Activated CD4-positive, alpha-beta T cell treated with anti-CD3 and anti-CD28 coated beads for 24 hours (primary cell): ENCODE measurements around the gene GGTLC3.
"Not testable (repeated sequence)": the region's sequence is repeated elsewhere in the genome, so short reads cannot be mapped to it uniquely, and the experiment has no call there.

Source experiments
- DNase-seq, 2 donors: peaks; one replicate each; pipeline ENCODE4 v3.0.0-alpha.2; 2020; ENCODE audit warnings: low read depth in 2 of 2

Gene GGTLC3

GRCh38 chr22:18518061-18518460 is at the start of gene GGTLC3:
Gene GGTLC3 (minus strand): TSS chr22:18518161. CDS start chr22:18517897, 264 bp downstream.
- not testable (repeated sequence) for DNase-seq

- not testable (repeated sequence) for DNase-seq
Measured at GRCh38 chr22:18560099-18560974, 42.4 kb upstream of the GGTLC3 start.

GRCh38 chr22:18558939-18559338 is 41.0 kb upstream of the GGTLC3 start:
- not testable (repeated sequence) for DNase-seq

DNA sequence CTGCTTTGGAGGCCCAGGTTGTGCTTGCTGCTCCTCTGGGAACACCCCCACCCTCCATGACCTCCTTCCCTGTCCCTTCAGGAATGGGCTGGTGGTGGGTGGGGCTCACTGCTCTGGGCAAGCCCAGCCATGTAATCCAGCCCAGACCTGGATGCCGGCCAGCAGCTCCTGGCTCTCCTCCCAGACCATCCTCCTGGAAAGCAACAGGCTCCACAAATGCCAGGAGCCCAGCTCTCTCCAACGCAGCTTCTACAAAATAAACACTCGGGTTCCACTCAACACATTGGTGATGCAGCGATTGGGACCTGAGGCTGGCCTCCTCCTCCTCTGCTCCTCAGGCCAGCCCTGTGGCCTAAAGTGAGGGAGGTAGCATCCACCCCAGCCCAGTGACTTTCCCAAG is 40.6 kb upstream of the GGTLC3 start:
- not testable (repeated sequence) for DNase-seq

GRCh38 chr22:18554280-18555256 is 36.6 kb upstream of the GGTLC3 start:
- DNase-seq, result not testable (repeated sequence)

DNA sequence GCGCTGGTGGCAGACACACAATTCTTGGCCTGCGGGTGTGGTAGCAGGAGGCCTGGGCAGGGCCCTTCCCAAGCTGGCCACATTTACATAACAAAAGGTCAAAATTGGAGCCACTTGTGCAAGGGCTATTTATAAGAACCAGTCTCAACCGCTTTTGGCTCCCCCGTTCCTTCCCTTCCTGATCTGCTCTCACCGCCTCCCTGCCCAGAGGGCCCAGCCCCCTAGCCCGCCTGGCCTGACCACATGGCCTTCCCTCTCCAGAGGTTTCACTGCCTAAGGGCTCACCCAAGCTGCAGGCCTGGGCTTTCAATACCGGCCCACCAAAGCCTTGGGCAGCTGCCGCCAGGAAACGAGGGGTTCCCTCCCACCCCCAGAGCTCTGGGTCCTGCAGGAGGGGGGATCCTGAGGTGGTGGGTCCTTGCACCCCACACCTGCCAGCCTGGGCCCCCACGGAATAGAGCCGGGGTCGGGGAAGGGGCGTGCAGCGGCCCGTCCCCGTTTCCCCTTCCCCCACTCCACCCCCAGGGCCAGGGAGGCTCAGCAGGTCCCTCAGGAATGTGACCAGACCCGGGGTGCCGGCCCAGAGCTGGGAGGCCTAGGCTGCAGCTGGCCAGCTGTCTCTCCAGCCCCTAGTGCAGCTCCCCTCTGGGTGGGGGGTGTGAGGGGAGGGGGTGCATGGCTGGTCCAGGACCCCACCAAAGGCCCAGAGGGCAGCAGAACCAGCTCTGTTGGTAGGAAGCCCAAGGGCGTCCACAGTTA is 35.1 kb upstream of the GGTLC3 start:
- not testable (repeated sequence) for DNase-seq

GRCh38 chr22:18551046-18551445 is 33.1 kb upstream of the GGTLC3 start:
- not testable (repeated sequence) for DNase-seq

DNA sequence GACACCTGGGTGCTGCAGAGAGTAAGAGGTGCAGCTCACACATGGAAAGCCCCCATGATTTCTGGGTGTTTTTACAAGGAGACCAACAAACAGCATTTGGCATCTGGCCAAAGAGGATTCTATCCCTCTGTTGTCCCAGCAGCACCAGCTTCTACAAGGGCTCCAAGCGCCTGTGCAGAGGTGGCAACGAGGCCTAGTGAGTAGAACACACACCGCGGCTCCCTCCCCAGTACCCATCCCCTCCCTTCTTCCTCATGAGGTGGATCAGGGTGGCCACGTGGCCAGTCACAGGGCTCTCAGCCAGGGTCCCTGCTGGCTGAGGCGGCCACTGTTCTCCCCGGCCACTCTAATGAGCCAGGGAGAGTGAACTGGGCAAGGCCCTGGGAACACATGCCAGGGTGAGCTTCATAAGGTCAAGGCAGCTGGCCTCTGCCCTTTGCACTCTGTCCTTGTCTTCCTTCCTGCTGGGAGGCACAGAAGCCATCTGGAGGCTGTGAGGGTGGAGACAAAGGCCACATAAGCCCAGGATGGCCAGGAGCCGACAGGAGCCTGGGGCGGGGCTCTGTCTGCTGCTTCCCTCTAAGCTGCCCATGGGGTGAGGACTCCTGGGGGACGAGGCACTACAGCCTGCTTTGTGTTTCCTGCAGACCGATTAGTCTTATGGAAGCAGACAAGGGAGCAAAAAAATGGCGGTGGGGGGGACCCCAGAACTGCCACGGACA is 31.7 kb upstream of the GGTLC3 start:
- DNase-seq, result not testable (repeated sequence)

DNA sequence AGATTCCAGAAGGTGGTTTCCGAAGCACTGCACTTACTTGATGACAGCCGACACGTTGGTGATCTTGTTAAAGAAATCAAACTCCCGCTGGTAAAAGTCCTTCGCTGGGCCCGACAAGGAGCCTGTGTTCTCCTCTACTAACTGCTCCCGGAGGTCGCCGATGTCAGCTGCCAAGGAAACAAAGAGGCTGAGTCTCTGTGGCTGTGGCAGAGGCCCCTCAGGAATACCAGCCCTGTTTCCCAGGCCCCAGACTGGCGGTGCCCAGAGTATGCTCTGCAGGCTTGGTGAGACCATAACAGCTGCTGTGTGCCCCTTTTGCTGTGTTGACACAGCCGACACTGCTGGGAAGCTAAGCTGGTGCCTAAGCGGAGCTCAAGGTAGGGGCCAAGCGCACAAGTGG is 26.7 kb upstream of the GGTLC3 start:
- DNase-seq, result not testable (repeated sequence)

DNA sequence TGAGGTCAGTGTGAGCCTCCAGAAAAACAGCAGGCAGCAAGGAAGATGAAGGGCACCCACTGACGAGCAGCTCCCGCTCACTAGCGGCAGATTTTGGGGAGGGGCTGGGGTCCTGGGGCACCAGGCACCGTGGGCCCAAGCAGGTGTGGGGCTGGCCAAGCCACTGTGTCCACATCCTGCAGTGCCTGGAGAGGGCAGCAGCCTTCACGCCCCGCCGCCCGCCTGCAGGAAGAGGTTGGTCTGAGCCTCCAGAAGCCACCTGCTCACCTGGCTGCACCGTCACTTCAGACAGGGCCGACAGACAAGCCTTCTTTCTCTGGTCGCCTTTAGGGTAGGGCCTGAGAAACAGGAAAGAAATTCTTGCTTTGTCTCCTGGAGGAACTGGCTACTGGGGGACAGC is 25.4 kb upstream of the GGTLC3 start:
- DNase-seq, result not testable (repeated sequence)

DNA sequence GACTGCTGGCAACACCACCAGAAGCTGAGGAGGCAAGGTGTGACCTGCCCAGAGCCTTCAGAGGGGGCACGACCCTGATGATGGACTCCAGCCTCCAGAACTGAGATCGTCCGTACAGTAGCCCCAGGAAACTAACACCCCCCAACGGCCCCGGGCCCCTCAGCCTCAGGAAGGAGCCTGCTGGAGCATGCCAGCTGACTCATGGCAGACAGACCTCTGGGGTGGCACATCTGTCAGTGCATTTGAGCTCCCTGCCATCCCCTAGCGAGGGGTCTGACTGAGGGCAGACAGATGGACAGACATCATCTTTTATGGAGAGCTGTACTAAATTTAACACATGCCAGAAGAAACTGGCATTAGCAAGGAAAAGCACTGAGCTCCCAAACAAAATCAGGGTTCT is 22.0 kb upstream of the GGTLC3 start:
- DNase-seq, result not testable (repeated sequence)

DNA sequence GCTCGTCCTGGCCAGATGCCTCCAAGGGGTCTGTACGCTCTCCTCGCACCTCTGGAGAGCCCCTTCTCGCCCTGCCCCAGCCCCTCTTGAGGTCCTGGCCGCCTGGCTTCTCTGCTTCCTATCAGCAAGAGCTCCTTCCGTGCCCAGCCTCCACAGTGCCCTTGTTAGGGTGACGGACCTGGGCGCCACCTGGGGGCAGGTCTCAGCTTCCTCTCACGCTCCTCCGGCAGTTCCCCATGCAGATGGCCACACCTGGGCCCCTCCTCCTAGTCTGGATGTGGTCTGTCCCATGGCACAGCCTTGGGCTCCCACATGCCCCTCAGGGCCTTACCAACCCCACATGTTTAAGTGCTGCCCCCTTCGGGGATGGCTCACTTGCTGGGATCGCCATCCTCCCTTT is 16.4 kb upstream of the GGTLC3 start:
- DNase-seq, result not testable (repeated sequence)

DNA sequence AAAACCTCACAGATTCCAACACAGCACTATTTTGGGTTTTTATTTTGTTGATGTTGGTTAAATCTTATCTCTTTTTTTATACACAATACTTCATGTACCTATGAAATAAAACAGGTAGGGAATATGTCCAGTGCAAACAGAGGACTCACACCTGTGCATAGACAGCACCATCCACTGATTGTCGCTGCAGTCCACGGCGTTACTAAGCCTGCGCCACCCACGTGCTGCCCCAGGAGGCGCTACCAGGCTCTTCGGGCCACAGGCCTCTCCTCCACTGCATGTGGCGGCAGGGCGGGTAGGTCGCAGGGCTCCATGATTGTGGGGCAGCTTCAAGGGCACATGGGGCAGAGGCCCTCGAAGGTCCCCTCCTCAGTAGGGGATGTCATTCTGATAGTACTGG is 15.7 kb upstream of the GGTLC3 start:
- not testable (repeated sequence) for DNase-seq

DNA sequence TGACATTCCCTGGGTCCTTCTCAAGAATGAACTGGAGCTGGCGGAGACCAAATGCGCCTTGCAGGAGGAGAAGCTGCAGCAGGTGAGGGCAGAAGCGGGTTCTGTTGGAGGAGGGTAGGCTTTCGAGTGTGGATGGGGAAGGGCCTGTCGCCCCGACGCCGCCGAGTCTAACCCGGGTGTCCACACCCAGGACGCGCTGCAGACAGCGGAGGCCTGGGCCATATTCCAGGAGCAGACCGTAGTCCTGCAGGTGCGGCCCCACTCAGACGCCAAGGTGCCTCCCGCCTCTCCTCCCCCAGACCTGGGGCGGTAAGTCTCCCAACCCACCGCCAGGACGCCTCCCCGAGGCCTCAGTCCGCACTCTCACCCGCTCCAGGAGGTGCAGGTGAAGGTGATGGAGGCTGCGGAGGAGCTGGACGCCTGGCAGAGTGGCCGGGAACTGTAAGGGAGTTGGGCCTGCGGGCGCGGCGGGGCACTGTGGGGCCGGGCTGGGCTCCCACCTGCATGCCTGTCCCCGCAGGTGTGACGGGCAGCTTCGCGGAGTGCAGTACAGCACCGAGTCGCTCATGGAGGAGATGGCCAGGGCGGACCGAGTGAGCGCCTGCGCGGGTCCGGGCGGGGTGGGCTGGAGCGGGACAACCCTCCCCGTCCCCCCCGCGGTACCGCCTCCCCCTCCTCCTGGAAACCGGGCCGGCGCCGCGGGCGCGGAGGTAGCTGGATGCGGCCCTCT is 11.6 kb upstream of the GGTLC3 start:
- DNase-seq, result not testable (repeated sequence)

DNA sequence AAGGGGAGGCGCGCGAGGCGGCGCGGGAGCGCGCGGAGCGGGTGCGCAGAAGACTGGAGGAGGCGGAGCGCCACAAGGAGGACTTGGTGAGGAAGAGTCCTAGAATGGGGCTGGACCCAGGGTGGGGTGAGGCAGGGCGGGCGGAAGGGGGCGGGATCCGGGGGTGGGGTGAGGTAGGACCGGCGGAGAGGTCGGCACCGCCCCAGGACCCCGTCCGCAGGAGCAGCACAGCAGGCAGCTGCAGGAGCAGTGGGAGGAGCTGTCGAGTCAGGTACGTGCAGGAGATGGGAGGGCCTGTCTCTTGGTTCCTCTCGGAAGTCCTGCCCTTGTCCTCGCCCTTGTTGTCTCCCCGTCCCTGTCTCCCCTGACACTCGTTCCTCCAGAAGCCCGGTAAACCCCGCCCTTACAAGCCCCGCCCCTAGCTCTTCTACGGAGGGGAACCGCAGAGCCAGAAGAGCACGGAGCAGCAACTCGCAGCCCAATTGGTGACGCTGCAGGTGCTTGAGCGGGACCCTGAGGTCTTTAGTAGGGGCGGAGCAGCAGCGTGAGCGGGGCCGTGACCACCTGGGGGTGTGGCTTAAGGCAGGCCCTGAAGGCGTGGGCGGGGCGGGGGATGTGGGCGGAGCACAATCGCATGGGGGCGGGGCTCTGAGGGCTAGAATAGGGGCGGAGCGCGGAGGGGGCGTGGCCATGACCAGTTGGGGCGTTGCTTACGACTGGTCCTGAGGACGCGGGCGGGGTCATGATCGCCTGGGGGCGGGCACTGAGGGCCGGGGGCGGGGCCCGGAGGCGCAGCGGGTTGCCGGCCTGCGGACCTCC is 10.8 kb upstream of the GGTLC3 start:
- DNase-seq, result peak; percentile 71 to 87

DNA sequence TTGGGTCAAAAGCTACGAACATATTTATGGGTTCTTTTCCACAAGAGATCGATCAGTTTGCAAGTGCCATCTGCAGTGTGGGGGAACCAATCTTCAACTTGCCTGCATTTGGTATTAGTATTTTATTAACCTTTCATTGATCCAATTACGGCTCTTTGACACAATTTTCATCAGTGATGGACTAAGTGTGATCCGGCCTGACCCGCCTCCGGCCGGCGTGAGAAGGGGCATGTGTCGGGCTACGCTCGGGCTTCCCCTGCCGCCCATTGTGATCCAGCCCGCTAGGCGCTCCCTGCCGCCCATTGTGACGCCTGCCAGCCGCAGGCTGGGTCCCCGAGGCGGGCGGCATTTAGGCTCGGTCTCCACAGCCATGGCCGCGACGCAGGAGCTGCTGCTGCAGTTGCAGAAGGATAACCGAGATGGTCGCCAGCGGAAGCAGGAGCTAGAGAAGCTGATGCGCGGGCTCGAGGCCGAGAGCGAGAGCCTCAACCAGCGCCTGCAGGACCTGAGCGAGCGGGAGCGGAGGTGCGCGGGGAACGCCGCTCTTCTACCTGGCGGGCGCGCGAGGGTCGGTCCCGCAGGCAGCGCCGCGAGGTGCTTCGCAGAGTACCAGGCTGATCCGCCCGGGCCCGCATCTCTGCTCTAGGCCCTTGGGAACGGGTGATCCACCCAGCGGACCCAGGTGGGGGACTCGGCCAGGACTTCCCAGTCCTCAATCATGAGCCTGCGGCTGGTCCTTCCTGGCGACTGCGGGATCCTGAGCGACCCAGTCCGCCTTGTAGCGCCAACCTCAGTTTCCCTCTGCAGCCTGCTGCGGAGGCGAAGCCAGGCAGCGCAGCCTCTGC is 10.0 kb upstream of the GGTLC3 start, which contains the start of gene TMEM191B:
TMEM191B (plus strand) TSS at position 51 of the 845 bp plus-strand sequence; CDS start at position 230, 179 bp downstream.
- DNase-seq, result not testable (repeated sequence)

GRCh38 chr22:18523328-18523727 is 5.4 kb upstream of the GGTLC3 start:
- DNase-seq, result not testable (repeated sequence)

DNA sequence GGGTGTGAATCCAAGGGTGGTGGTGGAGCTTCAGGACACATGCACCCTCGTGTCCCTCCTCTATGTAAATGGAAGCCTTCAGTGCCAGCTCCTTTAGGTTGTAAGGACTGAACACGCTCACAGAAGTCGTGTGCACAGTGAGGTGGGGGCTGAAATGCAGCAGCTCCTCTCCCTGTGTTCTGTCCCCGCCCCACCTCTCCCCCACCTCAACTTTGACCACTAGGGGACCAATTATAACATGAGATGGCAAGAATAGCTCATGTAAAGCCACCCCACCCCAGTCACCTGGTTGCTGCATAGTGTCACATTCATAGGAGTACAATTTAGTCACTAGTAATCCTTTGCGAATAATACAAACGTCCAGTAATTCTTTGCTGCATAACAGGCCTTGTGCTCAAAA is 4.8 kb upstream of the GGTLC3 start:
- not testable (repeated sequence) for DNase-seq
